CD14-positive monocyte (primary cell): Measurements from ENCODE around the gene MSLN. TPM values are rescaled to one million over a fixed set of nuclear protein-coding genes. Genes with fewer than 3 reads are reported as not detected.

ENCODE experiments used
- DNase-seq, 3 donors: peaks; one replicate each; pipeline ENCODE4 v3.0.0-alpha.2; 2011 to 2022
- H2AFZ ChIP-seq: 2 replicates; pipeline ENCODE4 v1.6.0; 2012; ENCODE audit warnings: mild to moderate bottlenecking, low read depth, low read length, inconsistent platforms; ENCODE audit not compliant: insufficient read depth, poor library complexity, severe bottlenecking
- H3K27ac ChIP-seq, 2 donors: 1 replicate in 1 of 2; 2 replicates in 1 of 2; pipeline ENCODE4 v1.5.1; 2012 to 2013; ENCODE audit warnings: low read length in 2 of 2, control low read depth in 1 of 2, inconsistent platforms in 1 of 2, low read depth in 1 of 2, mild to moderate bottlenecking in 1 of 2
- H3K27me3 ChIP-seq, 2 donors: one replicate each; pipeline versions ENCODE4 v1.6.0 to v1.6.1; 2011 to 2013; ENCODE audit warnings: low read length in 2 of 2; ENCODE audit not compliant: control insufficient read depth in 2 of 2, insufficient read depth in 2 of 2
- H3K36me3 ChIP-seq, 2 donors: replicated peaks in 1 of 2; 1 replicate in 1 of 2; 2 replicates in 1 of 2; pipeline versions ENCODE4 v1.5.1 to v1.6.1; 2012 to 2013; ENCODE audit warnings: low read length in 2 of 2, control low read depth in 1 of 2, inconsistent platforms in 1 of 2, mild to moderate bottlenecking in 1 of 2; ENCODE audit not compliant: insufficient read depth in 2 of 2, control insufficient read depth in 1 of 2
- H3K4me1 ChIP-seq, 2 donors: 1 replicate in 1 of 2; 2 replicates in 1 of 2; pipeline versions ENCODE4 v1.5.1 to v1.6.1; 2012 to 2013; ENCODE audit warnings: low read length in 2 of 2, control low read depth in 1 of 2, inconsistent platforms in 1 of 2, mild to moderate bottlenecking in 1 of 2, moderate library complexity in 1 of 2; ENCODE audit not compliant: insufficient read depth in 2 of 2, control insufficient read depth in 1 of 2
- H3K4me2 ChIP-seq: replicated peaks from 2 replicates; pipeline ENCODE3; 2012; ENCODE audit warnings: low read length, moderate library complexity, mild to moderate bottlenecking; ENCODE audit not compliant: poor library complexity, severe bottlenecking; ENCODE audit errors: extremely low read depth
- H3K4me3 ChIP-seq, 3 experiments: fragments of 200-600 bp in 1 of 3; sonication (generic) in 1 of 3; replicated peaks in 1 of 3; 1 replicate in 2 of 3; 2 replicates in 1 of 3; pipeline ENCODE4 v1.5.1; 2011 to 2013; ENCODE audit warnings: low read length in 3 of 3, mild to moderate bottlenecking in 3 of 3, control low read depth in 2 of 3, low read depth in 2 of 3, inconsistent platforms in 1 of 3, moderate library complexity in 1 of 3
- H3K79me2 ChIP-seq: 2 replicates; pipeline ENCODE4 v1.6.0; 2012; ENCODE audit warnings: mild to moderate bottlenecking, control low read depth, inconsistent platforms, low read length, moderate library complexity; ENCODE audit not compliant: insufficient read depth
- H3K9ac ChIP-seq: 2 replicates; pipeline ENCODE4 v1.6.0; 2017; ENCODE audit warnings: low read length, mild to moderate bottlenecking; ENCODE audit not compliant: insufficient read depth, poor library complexity, severe bottlenecking
- H3K9me3 ChIP-seq, 2 donors: replicated peaks in 1 of 2; 1 replicate in 1 of 2; 2 replicates in 1 of 2; pipeline versions ENCODE4 v1.5.1 to v1.6.1; 2012 to 2013; ENCODE audit warnings: low read length in 2 of 2, control low read depth in 1 of 2; ENCODE audit not compliant: control insufficient read depth in 1 of 2, insufficient read depth in 1 of 2
- H4K20me1 ChIP-seq: 2 replicates; pipeline ENCODE4 v1.6.0; 2012; ENCODE audit warnings: mild to moderate bottlenecking, low read length, control low read depth, moderate library complexity; ENCODE audit not compliant: insufficient read depth
- H3K27ac Mint-ChIP-seq, 7 donors: one replicate each; pipeline ENCODE4 v1.8.0; 2020; ENCODE audit warnings: mild to moderate bottlenecking in 7 of 7, mixed read lengths in 7 of 7, moderate library complexity in 6 of 7, inconsistent platforms in 2 of 7
- H3K27me3 Mint-ChIP-seq, 3 donors: one replicate each; pipeline ENCODE4 v1.8.0; 2021 to 2022; ENCODE audit warnings: low read depth in 3 of 3, mild to moderate bottlenecking in 3 of 3, mixed read lengths in 3 of 3, moderate library complexity in 3 of 3, inconsistent platforms in 1 of 3
- H3K36me3 Mint-ChIP-seq, 2 donors: one replicate each; pipeline ENCODE4 v1.8.0; 2020; ENCODE audit warnings: mixed read lengths in 2 of 2, inconsistent platforms in 1 of 2, mild to moderate bottlenecking in 1 of 2
- H3K4me1 Mint-ChIP-seq: one replicate; pipeline ENCODE4 v1.8.0; 2020; ENCODE audit warnings: mild to moderate bottlenecking, mixed read lengths
- H3K4me3 Mint-ChIP-seq, 2 donors: one replicate each; pipeline ENCODE4 v1.8.0; 2020; ENCODE audit warnings: mild to moderate bottlenecking in 2 of 2, mixed read lengths in 2 of 2, moderate library complexity in 1 of 2
- H3K9me3 Mint-ChIP-seq, 7 donors: one replicate each; pipeline ENCODE4 v1.8.0; 2020 to 2022; ENCODE audit warnings: mixed read lengths in 7 of 7, mild to moderate bottlenecking in 6 of 7, moderate library complexity in 6 of 7, inconsistent platforms in 2 of 7
- CTCF ChIP-seq: fragments of 200-600 bp; IDR thresholded peaks from one replicate; pipeline ENCODE4 v1.8.0; 2022; ENCODE audit warnings: antibody characterized with exemption, mild to moderate bottlenecking
- WGBS: methylation state at CpG from one replicate; pipeline ENCODE4 v1.1.5; 2013; ENCODE audit warnings: missing lambda C conversion rate; ENCODE audit not compliant: insufficient coverage; 5-methylcytosine and 5-hydroxymethylcytosine counted together
- intact Hi-C, 2 donors: fragments of 100-400 bp; cut with micrococcal nuclease; formaldehyde crosslinking; loops; one replicate each; pipeline versions ENCODE4 v1.15.0 to v1.15.1; 2023
- polyA plus RNA-seq, 3 donors: library from polyadenylated mRNA; depleted of rRNA in 1 of 3; unstranded in 2 of 3; stranded (reverse) in 1 of 3; fragments of 300-500 nt in 2 of 3; fragments of >200 nt in 1 of 3; fragmentation: Illumina TruSeq in 2 of 3; gene quantifications; 1 replicate in 2 of 3; 2 replicates in 1 of 3; pipeline ENCODE4 v1.2.3, GENCODE V29; 2012 to 2021

Gene MSLN
- polyA plus RNA-seq, 3 donors: 0.07 to 0.29 TPM; not detected in 1

GRCh38 chr16:754656-755055 is 5.9 kb upstream of the MSLN start:
- peaks cover 0 to 4% (median 1%) of the 10 kb centered on the region in 3 donors for H3K27me3 Mint-ChIP-seq
- DNase-seq: peak; percentile 56 to 71 (median 62)
- no peaks in the 10 kb centered on the region for H3K36me3 ChIP-seq
- peaks cover 0 to 2% of the 10 kb centered on the region in 2 donors for H3K36me3 Mint-ChIP-seq
- no peak for TF ChIP-seq CTCF
- H3K4me3 Mint-ChIP-seq: peak overlapping the region; percentile 51 to 53
- H3K79me2 ChIP-seq: no peaks in the 10 kb centered on the region
- no peaks in the 10 kb centered on the region for H4K20me1 ChIP-seq
- no peaks in the 10 kb centered on the region for H3K9me3 ChIP-seq
- peaks cover 35% of the 10 kb centered on the region for H3K4me1 Mint-ChIP-seq
- H3K27ac ChIP-seq: peak overlapping the region; percentile 11 to 49
- peaks cover 0 to 5% (median 3%) of the 10 kb centered on the region in 7 donors for H3K9me3 Mint-ChIP-seq
- peak overlapping the region; percentile 48 for H2AFZ ChIP-seq
- peak overlapping the region in 1 of 3 experiments; percentile 68 for H3K4me3 ChIP-seq
- peak overlapping the region; percentile 26 to 77 (median 63) for H3K27ac Mint-ChIP-seq
- no peaks in the 10 kb centered on the region for H3K27me3 ChIP-seq
- intact Hi-C loops: no loop called here
- H3K9ac ChIP-seq: no peak overlapping the region
- H3K4me2 ChIP-seq: peak overlapping the region; percentile 70
- WGBS: 0% methylated on average over 1 of the region's 11 CpGs
- peaks cover 33 to 41% of the 10 kb centered on the region in 2 donors for H3K4me1 ChIP-seq

GRCh38 chr16:756428-756827 is 4.1 kb upstream of the MSLN start:
- Histone ChIP-seq H3K4me1 (peaks cover 33 to 41% of the 10 kb centered on the region in 2 donors), H4K20me1 (no peaks in the 10 kb centered on the region), H3K4me2 (no peak overlapping the region), H3K27me3 (no peaks in the 10 kb centered on the region), H3K79me2 (no peaks in the 10 kb centered on the region), H3K9me3 (no peaks in the 10 kb centered on the region), H3K9ac (no peak overlapping the region), H3K36me3 (no peaks in the 10 kb centered on the region), H3K27ac (no peak overlapping the region), H2AFZ (no peak overlapping the region), H3K4me3 (no peak overlapping the region)
- intact Hi-C loops: no loop called here
- H3K4me1 Mint-ChIP-seq: peaks cover 35% of the 10 kb centered on the region
- TF ChIP-seq CTCF: no peak
- 95% methylated on average over 4 of the region's 5 CpGs for WGBS
- H3K9me3 Mint-ChIP-seq: peaks cover 0 to 5% (median 3%) of the 10 kb centered on the region in 7 donors
- H3K27me3 Mint-ChIP-seq: peaks cover 0 to 4% (median 1%) of the 10 kb centered on the region in 3 donors
- H3K4me3 Mint-ChIP-seq: no peak overlapping the region
- H3K27ac Mint-ChIP-seq: no peak overlapping the region
- H3K36me3 Mint-ChIP-seq: peaks cover 0 to 2% of the 10 kb centered on the region in 2 donors
- no peak for DNase-seq
